Liver (tissue), 9 donors: ENCODE results near the gene BFSP1. TPM values are rescaled to one million over a fixed set of nuclear protein-coding genes. Genes with fewer than 3 reads are reported as not detected.

Experiments used
- DNase-seq: peaks from one replicate; pipeline ENCODE4 v3.0.0-alpha.2; 2017; ENCODE audit warnings: low spot score
- H3K27ac ChIP-seq, 2 donors: one replicate each; pipeline ENCODE4 v1.7.0; 2013; ENCODE audit warnings: inconsistent platforms in 2 of 2, low read length in 2 of 2, control low read depth in 1 of 2, low read depth in 1 of 2, mild to moderate bottlenecking in 1 of 2
- H3K27me3 ChIP-seq, 4 donors: one replicate each; pipeline versions ENCODE4 v1.6.1 to v1.7.0; 2013; ENCODE audit warnings: low read length in 3 of 4, inconsistent platforms in 1 of 4, mild to moderate bottlenecking in 1 of 4, moderate library complexity in 1 of 4; ENCODE audit not compliant: control insufficient read depth in 4 of 4, insufficient read depth in 4 of 4
- H3K36me3 ChIP-seq, 4 donors: one replicate each; pipeline versions ENCODE4 v1.6.1 to v1.7.0; 2013; ENCODE audit warnings: low read length in 3 of 4, mild to moderate bottlenecking in 3 of 4, low read depth in 1 of 4, moderate library complexity in 1 of 4; ENCODE audit not compliant: control insufficient read depth in 4 of 4, insufficient read depth in 3 of 4
- H3K4me1 ChIP-seq, 4 donors: one replicate each; pipeline versions ENCODE4 v1.6.1 to v1.7.0; 2013; ENCODE audit warnings: low read length in 3 of 4, mild to moderate bottlenecking in 3 of 4, moderate library complexity in 1 of 4; ENCODE audit not compliant: control insufficient read depth in 4 of 4, insufficient read depth in 4 of 4
- H3K4me3 ChIP-seq, 3 donors: one replicate each; pipeline versions ENCODE4 v1.6.1 to v1.7.0; 2013; ENCODE audit warnings: low read length in 3 of 3, control low read depth in 1 of 3, low read depth in 1 of 3, mild to moderate bottlenecking in 1 of 3
- H3K9ac ChIP-seq, 2 donors: one replicate each; pipeline ENCODE4 v1.7.0; 2013; ENCODE audit warnings: low read length in 2 of 2, mild to moderate bottlenecking in 2 of 2, moderate library complexity in 2 of 2, control low read depth in 1 of 2, low read depth in 1 of 2
- H3K9me3 ChIP-seq, 4 donors: one replicate each; pipeline versions ENCODE4 v1.6.1 to v1.7.0; 2013; ENCODE audit warnings: low read length in 3 of 4; ENCODE audit not compliant: control insufficient read depth in 4 of 4
- ATF3 ChIP-seq: IDR thresholded peaks from 2 replicates; pipeline ENCODE4 v1.6.1; 2016; ENCODE audit warnings: antibody characterized with exemption
- CTCF ChIP-seq: fragments of 150-350 bp; IDR thresholded peaks from 2 replicates; pipeline ENCODE4 v1.5.1; 2017; ENCODE audit warnings: improper control_type of control experiment, low read depth, low read length; ENCODE audit not compliant: missing input control
- EGR1 ChIP-seq, 2 donors: IDR thresholded peaks; 2 replicates each; pipeline ENCODE4 v1.6.1; 2016 to 2018; ENCODE audit warnings: antibody characterized with exemption in 2 of 2, low read depth in 2 of 2
- FOXA1 ChIP-seq: IDR thresholded peaks from 2 replicates; pipeline ENCODE4 v1.6.1; 2016; ENCODE audit warnings: antibody characterized with exemption
- GABPA ChIP-seq, 2 donors: IDR thresholded peaks in 1 of 2; conservative IDR thresholded peaks in 1 of 2; 2 replicates each; pipeline ENCODE4 v1.6.1; 2016; ENCODE audit warnings: antibody characterized with exemption in 2 of 2, mild to moderate bottlenecking in 1 of 2, moderate library complexity in 1 of 2
- HNF4A ChIP-seq, 2 donors: conservative IDR thresholded peaks; 2 replicates each; pipeline ENCODE4 v1.6.1; 2016; ENCODE audit warnings: antibody characterized with exemption in 2 of 2, mild to moderate bottlenecking in 2 of 2
- RAD21 ChIP-seq, 2 donors: IDR thresholded peaks; 2 replicates each; pipeline ENCODE4 v1.6.1; 2016; ENCODE audit warnings: antibody characterized with exemption in 2 of 2, mild to moderate bottlenecking in 2 of 2
- REST ChIP-seq: IDR thresholded peaks from 2 replicates; pipeline ENCODE4 v1.6.1; 2016; ENCODE audit warnings: antibody characterized with exemption, mild to moderate bottlenecking
- YY1 ChIP-seq: IDR thresholded peaks from 2 replicates; pipeline ENCODE4 v1.6.1; 2016; ENCODE audit warnings: antibody characterized with exemption, mild to moderate bottlenecking
- ZBTB33 ChIP-seq: IDR thresholded peaks from 2 replicates; pipeline ENCODE4 v1.6.1; 2016; ENCODE audit warnings: antibody characterized with exemption
- WGBS: extraction: QIAGEN DNeasy Blood & Tissue Kit; methylation state at CpG from one replicate; pipeline ENCODE4 v1.1.7; 2013; 5-methylcytosine and 5-hydroxymethylcytosine counted together
- polyA plus RNA-seq, 2 donors: library from polyadenylated mRNA; stranded (reverse) in 1 of 2; unstranded in 1 of 2; fragments of 200-250 nt in 1 of 2; fragments of >200 nt in 1 of 2; fragmentation: Nextera tagmentation in 1 of 2; extraction: Ambion mirVana in 1 of 2; gene quantifications; one replicate each; pipeline versions ENCODE4 v1.2.1 to v1.2.3, GENCODE V29; 2013 to 2015
- total RNA-seq, 2 donors: library from RNA; depleted of rRNA; stranded (reverse); fragments of >200 nt; gene quantifications; one replicate each; pipeline ENCODE4 v1.2.3, GENCODE V29; 2014
- donor health status: healthy.
- donor health status: healthy.
- donor health status: healthy.
- donor health status: healthy.
- donor health status: healthy.

The BFSP1 gene
- total and polyA plus RNA-seq, 4 donors = 0.14 to 0.28 (median 0.21) TPM

GRCh38 chr20:17470973-17471372, 60.2 kb downstream of the BFSP1 start (continued):
- TF ChIP-seq CTCF = no peak
- no peak for TF ChIP-seq EGR1 (IDR thresholded peaks at IDR 0.05; ENCODE audit: low read depth in 2 of 2)
- TF ChIP-seq FOXA1 = no peak
- no peak for TF ChIP-seq YY1
- no peak for TF ChIP-seq RAD21 (IDR thresholded peaks at IDR 0.05)

- H3K36me3 ChIP-seq = no peaks in the 10 kb centered on the region
- no peak overlapping the region for H3K4me3 ChIP-seq
- TF ChIP-seq GABPA (IDR thresholded peaks at IDR 0.05 in 1 of 2, conservative IDR thresholded peaks at IDR 0.05 in 1 of 2) (no peak), HNF4A (conservative IDR thresholded peaks at IDR 0.05) (no peak), YY1 (no peak)
- H3K4me1 ChIP-seq = no peaks in the 10 kb centered on the region
- WGBS = 89% methylated on average over 5 of the region's 5 CpGs
- DNase-seq = no peak
- H3K9ac ChIP-seq = no peak overlapping the region
- no peak overlapping the region for H3K27ac ChIP-seq
- no peaks in the 10 kb centered on the region for H3K9me3 ChIP-seq
- no peaks in the 10 kb centered on the region for H3K27me3 ChIP-seq
Measured at GRCh38 chr20:17470521-17470920, 60.7 kb downstream of the BFSP1 start.

- no peaks in the 10 kb centered on the region for H3K36me3 ChIP-seq
- H3K27ac ChIP-seq = no peak overlapping the region
- H3K9me3 ChIP-seq = no peaks in the 10 kb centered on the region
- TF ChIP-seq GABPA (IDR thresholded peaks at IDR 0.05 in 1 of 2, conservative IDR thresholded peaks at IDR 0.05 in 1 of 2) (no peak), HNF4A (conservative IDR thresholded peaks at IDR 0.05) (no peak), ATF3 (no peak), FOXA1 (no peak), REST (no peak), EGR1 (IDR thresholded peaks at IDR 0.05; ENCODE audit: low read depth in 2 of 2) (no peak), YY1 (no peak), ZBTB33 (no peak)
- no peaks in the 10 kb centered on the region for H3K4me1 ChIP-seq
- no peaks in the 10 kb centered on the region for H3K27me3 ChIP-seq
- H3K9ac ChIP-seq = no peak overlapping the region
- no peak overlapping the region for H3K4me3 ChIP-seq
- 79% methylated on average over 7 of the region's 7 CpGs for WGBS
- DNase-seq = no peak
Measured at GRCh38 chr20:17469246-17470030, 61.7 kb downstream of the BFSP1 start.
